ENCODE results near the gene FBXL7. TPM values are rescaled to one million over a fixed set of nuclear protein-coding genes. Genes with fewer than 3 reads are reported as not detected.
A peak's percentile ranks its signal among the peaks of the same experiment; 100 is the strongest.

The FBXL7 gene
- polyA plus RNA-seq, 3 donors, result 23.9 to 29.1 (median 28.1) TPM

GRCh38 chr5:15933259-15934207 lies 433.6 kb downstream of the FBXL7 start:
- DNase-seq (ENCODE audit: extremely low read depth in 1 of 11, low read depth in 9 of 11, low spot score in 4 of 11), result no peak

GRCh38 chr5:15936505-15937245 lies 436.7 kb downstream of the FBXL7 start:
- DNase-seq (ENCODE audit: extremely low read depth in 1 of 11, low read depth in 9 of 11, low spot score in 4 of 11), result no peak

- DNase-seq (ENCODE audit: extremely low read depth in 1 of 11, low read depth in 9 of 11, low spot score in 4 of 11), result no peak
Observed at GRCh38 chr5:15937708-15938107, 437.7 kb downstream of the FBXL7 start.

GRCh38 chr5:15938186-15938585 lies 438.2 kb downstream of the FBXL7 start:
- DNase-seq (ENCODE audit: extremely low read depth in 1 of 11, low read depth in 9 of 11, low spot score in 4 of 11), result no peak

- no peak for DNase-seq (ENCODE audit: extremely low read depth in 1 of 11, low read depth in 9 of 11, low spot score in 4 of 11)
Observed at GRCh38 chr5:15938961-15939360, 439.0 kb downstream of the FBXL7 start.

GRCh38 chr5:15940905-15941304 lies 440.9 kb downstream of the FBXL7 start:
- DNase-seq (ENCODE audit: extremely low read depth in 1 of 11, low read depth in 9 of 11, low spot score in 4 of 11), result no peak

GRCh38 chr5:15943487-15943886 lies 443.5 kb downstream of the FBXL7 start:
- no peak for DNase-seq (ENCODE audit: extremely low read depth in 1 of 11, low read depth in 9 of 11, low spot score in 4 of 11)

- no peak for DNase-seq (ENCODE audit: extremely low read depth in 1 of 11, low read depth in 9 of 11, low spot score in 4 of 11)
Observed at GRCh38 chr5:15946026-15946425, 446.0 kb downstream of the FBXL7 start.

GRCh38 chr5:15948190-15948589 lies 448.2 kb downstream of the FBXL7 start:
- DNase-seq (ENCODE audit: extremely low read depth in 1 of 11, low read depth in 9 of 11, low spot score in 4 of 11), result no peak

- DNase-seq (ENCODE audit: extremely low read depth in 1 of 11, low read depth in 9 of 11, low spot score in 4 of 11), result no peak
Observed at GRCh38 chr5:15951126-15951525, 451.1 kb downstream of the FBXL7 start.

GRCh38 chr5:15951550-15951949 lies 451.6 kb downstream of the FBXL7 start:
- no peak for DNase-seq (ENCODE audit: extremely low read depth in 1 of 11, low read depth in 9 of 11, low spot score in 4 of 11)

GRCh38 chr5:15956622-15957021 lies 456.6 kb downstream of the FBXL7 start:
- no peak for DNase-seq (ENCODE audit: extremely low read depth in 1 of 11, low read depth in 9 of 11, low spot score in 4 of 11)

GRCh38 chr5:15957124-15957523 lies 457.1 kb downstream of the FBXL7 start:
- DNase-seq (ENCODE audit: extremely low read depth in 1 of 11, low read depth in 9 of 11, low spot score in 4 of 11), result no peak

- DNase-seq (ENCODE audit: extremely low read depth in 1 of 11, low read depth in 9 of 11, low spot score in 4 of 11), result peak; percentile 17 to 63 (median 33)
Observed at GRCh38 chr5:15959370-15960164, 459.6 kb downstream of the FBXL7 start.

- no peak for DNase-seq (ENCODE audit: extremely low read depth in 1 of 11, low read depth in 9 of 11, low spot score in 4 of 11)
Observed at GRCh38 chr5:15966066-15966640, 466.2 kb downstream of the FBXL7 start.

- DNase-seq (ENCODE audit: extremely low read depth in 1 of 11, low read depth in 9 of 11, low spot score in 4 of 11), result no peak
Observed at GRCh38 chr5:15966651-15967050, 466.7 kb downstream of the FBXL7 start.

GRCh38 chr5:15968993-15969392 lies 469.0 kb downstream of the FBXL7 start:
- no peak for DNase-seq (ENCODE audit: extremely low read depth in 1 of 11, low read depth in 9 of 11, low spot score in 4 of 11)

- no peak for DNase-seq (ENCODE audit: extremely low read depth in 1 of 11, low read depth in 9 of 11, low spot score in 4 of 11)
Observed at GRCh38 chr5:15977851-15978250, 477.9 kb downstream of the FBXL7 start.

- no peak for DNase-seq (ENCODE audit: extremely low read depth in 1 of 11, low read depth in 9 of 11, low spot score in 4 of 11)
Observed at GRCh38 chr5:15980835-15981234, 480.9 kb downstream of the FBXL7 start.

All from renal cortex interstitium (tissue), 11 donors.